H1 (cell line): ENCODE data around the gene DYNC2H1.

Experiments used
- SIN3A ChIP-seq, 2 experiments: IDR thresholded peaks in 1 of 2; conservative IDR thresholded peaks in 1 of 2; 2 replicates each; pipeline ENCODE4 v1.6.1; 2011 to 2012; ENCODE audit warnings: low read length in 2 of 2, improper control_type of control experiment in 1 of 2, low read depth in 1 of 2, mild to moderate bottlenecking in 1 of 2
- SP4 ChIP-seq: IDR thresholded peaks from 2 replicates; pipeline ENCODE4 v1.6.1; 2012; ENCODE audit warnings: low read length, inconsistent platforms
- TF ChIP-seq, protein P1 (sequence below), 3 experiments: IDR thresholded peaks; 1 replicate in 2 of 3; 2 replicates in 1 of 3; pipeline versions ENCODE4 v1.5.1 to v1.6.1; 2011; ENCODE audit warnings: low read length in 3 of 3, mild to moderate bottlenecking in 3 of 3, inconsistent platforms in 2 of 3, low read depth in 1 of 3, moderate library complexity in 1 of 3; ENCODE audit not compliant: insufficient read depth in 1 of 3; ENCODE audit errors: control extremely low read depth in 1 of 3

- TF ChIP-seq SP4 (no peak), SIN3A (conservative IDR thresholded peaks at IDR 0.05 in 1 of 2, IDR thresholded peaks at IDR 0.05 in 1 of 2; ENCODE audit: low read depth in 1 of 2, low read length in 2 of 2) (no peak)
- TF ChIP-seq, protein P1, sequence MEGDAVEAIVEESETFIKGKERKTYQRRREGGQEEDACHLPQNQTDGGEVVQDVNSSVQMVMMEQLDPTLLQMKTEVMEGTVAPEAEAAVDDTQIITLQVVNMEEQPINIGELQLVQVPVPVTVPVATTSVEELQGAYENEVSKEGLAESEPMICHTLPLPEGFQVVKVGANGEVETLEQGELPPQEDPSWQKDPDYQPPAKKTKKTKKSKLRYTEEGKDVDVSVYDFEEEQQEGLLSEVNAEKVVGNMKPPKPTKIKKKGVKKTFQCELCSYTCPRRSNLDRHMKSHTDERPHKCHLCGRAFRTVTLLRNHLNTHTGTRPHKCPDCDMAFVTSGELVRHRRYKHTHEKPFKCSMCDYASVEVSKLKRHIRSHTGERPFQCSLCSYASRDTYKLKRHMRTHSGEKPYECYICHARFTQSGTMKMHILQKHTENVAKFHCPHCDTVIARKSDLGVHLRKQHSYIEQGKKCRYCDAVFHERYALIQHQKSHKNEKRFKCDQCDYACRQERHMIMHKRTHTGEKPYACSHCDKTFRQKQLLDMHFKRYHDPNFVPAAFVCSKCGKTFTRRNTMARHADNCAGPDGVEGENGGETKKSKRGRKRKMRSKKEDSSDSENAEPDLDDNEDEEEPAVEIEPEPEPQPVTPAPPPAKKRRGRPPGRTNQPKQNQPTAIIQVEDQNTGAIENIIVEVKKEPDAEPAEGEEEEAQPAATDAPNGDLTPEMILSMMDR (IDR thresholded peaks at IDR 0.05; ENCODE audit: control extremely low read depth in 1 of 3, insufficient read depth in 1 of 3, low read depth in 1 of 3, low read length in 3 of 3), result no peak
Measured at GRCh38 chr11:103380031-103380430, 270.8 kb downstream of the DYNC2H1 start.
